HEK293 (cell line): ENCODE results near the gene SPARC.

Experiments used
- CTCF ChIA-PET: fragments of 350-600 bp; formaldehyde crosslinking; extraction: SDS; loops from one replicate; lab custom pipeline; 2021; ENCODE audit warnings: antibody characterized with exemption; lab: Yijun Ruan, JAX
- POLR2A ChIA-PET: fragments of 300-600 bp; formaldehyde crosslinking; extraction: SDS; loops from one replicate; lab custom pipeline; 2020; ENCODE audit warnings: antibody characterized with exemption, inconsistent platforms; lab: Yijun Ruan, JAX
- H3K27ac ChIP-seq: fragments of 200-500 bp; sonication (Bioruptor generic); 2 replicates; pipeline ENCODE4 v1.5.1; 2014; ENCODE audit warnings: low read depth, low read length, control low read depth, inconsistent platforms; ENCODE audit errors: extremely low read depth
- H3K36me3 ChIP-seq, 2 experiments: fragments of 200-500 bp in 1 of 2; sonication (Bioruptor generic) in 1 of 2; 1 replicate in 1 of 2; 2 replicates in 1 of 2; pipeline ENCODE4 v1.5.1; 2014 to 2017; ENCODE audit warnings: inconsistent platforms in 2 of 2, low read length in 2 of 2; ENCODE audit not compliant: control insufficient read depth in 2 of 2, insufficient read depth in 1 of 2
- H3K4me1 ChIP-seq: fragments of 200-500 bp; sonication (Bioruptor generic); 2 replicates; pipeline ENCODE4 v1.5.1; 2014; ENCODE audit warnings: mild to moderate bottlenecking, low read length, inconsistent platforms; ENCODE audit not compliant: control insufficient read depth, insufficient read depth
- H3K4me3 ChIP-seq: 2 replicates; pipeline ENCODE4 v1.5.1; 2011; ENCODE audit warnings: low read depth, mild to moderate bottlenecking, control low read depth, low read length, moderate library complexity
- H3K9me3 ChIP-seq: fragments of 200-500 bp; sonication (Bioruptor generic); 2 replicates; pipeline ENCODE4 v1.5.1; 2014; ENCODE audit warnings: low read depth, low read length, inconsistent platforms; ENCODE audit not compliant: control insufficient read depth, insufficient read depth
- GLIS1 ChIP-seq: fragments of 450-650 bp; formaldehyde crosslinking; IDR thresholded peaks from 2 replicates; pipeline ENCODE4 v1.5.1; 2016; ENCODE audit warnings: missing biosample characterization, missing genetic modification characterization
- HOXA7 ChIP-seq: sonication (generic); formaldehyde crosslinking; IDR thresholded peaks from 2 replicates; pipeline ENCODE4 v1.8.1; 2022; ENCODE audit warnings: missing genetic modification reagents, borderline replicate concordance
- HOXD13 ChIP-seq: sonication (generic); formaldehyde crosslinking; IDR thresholded peaks from 2 replicates; pipeline ENCODE4 v1.8.0; 2022; ENCODE audit warnings: missing genetic modification reagents, borderline replicate concordance
- KLF1 ChIP-seq: fragments of 450-650 bp; formaldehyde crosslinking; IDR thresholded peaks from 2 replicates; pipeline ENCODE4 v1.5.1; 2016; ENCODE audit warnings: missing biosample characterization, missing genetic modification characterization
- KLF8 ChIP-seq: fragments of 450-650 bp; formaldehyde crosslinking; IDR thresholded peaks from 2 replicates; pipeline ENCODE4 v1.5.1; 2016; ENCODE audit warnings: missing biosample characterization, missing genetic modification characterization
- PRDM1 ChIP-seq: fragments of 450-650 bp; formaldehyde crosslinking; IDR thresholded peaks from 2 replicates; pipeline ENCODE4; 2016; ENCODE audit warnings: missing biosample characterization, missing genetic modification characterization
- SP2 ChIP-seq: fragments of 450-650 bp; formaldehyde crosslinking; IDR thresholded peaks from 2 replicates; pipeline ENCODE4 v1.5.1; 2016; ENCODE audit warnings: missing biosample characterization, missing genetic modification characterization
- YY1 ChIP-seq: fragments of 450-650 bp; formaldehyde crosslinking; IDR thresholded peaks from 2 replicates; pipeline ENCODE4 v1.5.1; 2018; ENCODE audit warnings: missing biosample characterization, missing genetic modification characterization
- ZBTB1 ChIP-seq: fragments of 450-650 bp; formaldehyde crosslinking; IDR thresholded peaks from 2 replicates; pipeline ENCODE4 v1.5.1; 2016; ENCODE audit warnings: missing biosample characterization, missing genetic modification characterization
- ZBTB48 ChIP-seq: fragments of 450-650 bp; formaldehyde crosslinking; IDR thresholded peaks from 2 replicates; pipeline ENCODE4 v1.5.1; 2016; ENCODE audit warnings: missing biosample characterization, missing genetic modification characterization
- ZNF146 ChIP-seq: fragments of 450-650 bp; formaldehyde crosslinking; IDR thresholded peaks from 2 replicates; pipeline ENCODE4 v1.5.1; 2016; ENCODE audit warnings: missing biosample characterization, missing genetic modification characterization
- ZNF175 ChIP-seq: fragments of 450-650 bp; formaldehyde crosslinking; IDR thresholded peaks from 2 replicates; pipeline ENCODE4 v1.5.1; 2016; ENCODE audit warnings: missing biosample characterization, missing genetic modification characterization
- ZNF221 ChIP-seq: fragments of 450-650 bp; formaldehyde crosslinking; IDR thresholded peaks from 2 replicates; pipeline ENCODE4 v1.5.1; 2017; ENCODE audit warnings: missing biosample characterization, missing genetic modification characterization, borderline replicate concordance
- ZNF341 ChIP-seq: fragments of 450-650 bp; formaldehyde crosslinking; IDR thresholded peaks from 2 replicates; pipeline ENCODE4; 2016; ENCODE audit warnings: low read depth, missing biosample characterization, missing genetic modification characterization
- ZNF404 ChIP-seq: fragments of 450-650 bp; formaldehyde crosslinking; IDR thresholded peaks from 2 replicates; pipeline ENCODE4 v1.5.1; 2017; ENCODE audit warnings: missing biosample characterization, missing genetic modification characterization
- ZNF521 ChIP-seq: fragments of 450-650 bp; formaldehyde crosslinking; IDR thresholded peaks from 2 replicates; pipeline ENCODE4 v1.5.1; 2017; ENCODE audit warnings: missing biosample characterization, mild to moderate bottlenecking, missing genetic modification characterization
- ZNF544 ChIP-seq: fragments of 450-650 bp; formaldehyde crosslinking; IDR thresholded peaks from 2 replicates; pipeline ENCODE4 v1.5.0; 2017; ENCODE audit warnings: missing biosample characterization, missing genetic modification characterization
- ZNF596 ChIP-seq: fragments of 450-650 bp; IDR thresholded peaks from 2 replicates; pipeline ENCODE4 v1.5.0; 2018; ENCODE audit warnings: missing biosample characterization, mild to moderate bottlenecking, missing genetic modification characterization, moderate library complexity
- ZNF654 ChIP-seq: fragments of 450-650 bp; formaldehyde crosslinking; IDR thresholded peaks from 2 replicates; pipeline ENCODE4 v1.5.1; 2016; ENCODE audit warnings: low read depth, missing biosample characterization, missing genetic modification characterization
- ZNF776 ChIP-seq: fragments of 450-650 bp; formaldehyde crosslinking; IDR thresholded peaks from 2 replicates; pipeline ENCODE4 v1.5.0; 2017; ENCODE audit warnings: missing biosample characterization, missing genetic modification characterization, borderline replicate concordance
- ZNF830 ChIP-seq: fragments of 450-650 bp; IDR thresholded peaks from 2 replicates; pipeline ENCODE4 v1.5.0; 2018; ENCODE audit warnings: missing biosample characterization, missing genetic modification characterization, low read depth, mild to moderate bottlenecking, moderate library complexity
- TF ChIP-seq, protein P1 (sequence below): fragments of 450-650 bp; formaldehyde crosslinking; IDR thresholded peaks from 2 replicates; pipeline ENCODE4 v1.5.1; 2016; ENCODE audit warnings: missing biosample characterization, missing genetic modification characterization
- TF ChIP-seq, protein P2 (sequence below): fragments of 450-650 bp; formaldehyde crosslinking; IDR thresholded peaks from 2 replicates; pipeline ENCODE4 v1.5.1; 2017; ENCODE audit warnings: missing biosample characterization, mild to moderate bottlenecking, missing genetic modification characterization, moderate library complexity
- TF ChIP-seq, protein P3 (sequence below): fragments of 450-650 bp; formaldehyde crosslinking; IDR thresholded peaks from 2 replicates; pipeline ENCODE4 v1.5.1; 2016; ENCODE audit warnings: missing biosample characterization, missing genetic modification characterization

SPARC gene

DNA sequence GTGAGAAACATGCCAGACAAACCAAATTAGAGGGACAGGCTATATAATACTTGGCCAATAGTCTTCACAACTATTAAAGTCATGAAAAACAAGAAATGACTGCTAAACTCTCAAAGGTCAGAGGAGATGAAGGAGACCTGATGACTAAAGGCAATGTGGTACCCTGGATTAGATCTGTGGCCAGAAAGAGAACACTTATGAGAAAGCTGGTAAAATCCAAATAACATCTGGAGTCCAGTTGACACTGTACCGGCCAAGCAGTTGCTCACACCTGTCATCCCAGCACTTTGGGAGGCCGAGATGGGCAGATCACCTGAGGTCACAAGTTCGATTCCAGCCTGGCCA is 47.3 kb upstream of the SPARC start:
- no peak overlapping the region for H3K4me3 ChIP-seq
- POLR2A ChIA-PET = no interaction called here
- no peak overlapping the region for H3K27ac ChIP-seq
- H3K36me3 ChIP-seq = no peaks in the 10 kb centered on the region
- TF ChIP-seq YY1 (tag by site-specific recombination) (no peak), GLIS1 (tag by site-specific recombination) (no peak), ZNF146 (tag by site-specific recombination) (no peak), KLF1 (tag by site-specific recombination) (no peak)
- CTCF ChIA-PET = interaction anchor here (1.0 kb wide), 1 partner anchor 8 kb away, joined by 3 read pairs; no protein-coding TSS in a partner anchor
- H3K9me3 ChIP-seq = no peaks in the 10 kb centered on the region
- no peaks in the 10 kb centered on the region for H3K4me1 ChIP-seq

GRCh38 chr5:151733358-151734063 is 46.8 kb upstream of the SPARC start:
- no peak overlapping the region for H3K27ac ChIP-seq
- POLR2A ChIA-PET = no interaction called here
- no peaks in the 10 kb centered on the region for H3K4me1 ChIP-seq
- no peak overlapping the region for H3K4me3 ChIP-seq
- H3K36me3 ChIP-seq = no peaks in the 10 kb centered on the region
- CTCF ChIA-PET = interaction anchor here (1.0 kb wide), 1 partner anchor 9 kb away, joined by 3 read pairs; no protein-coding TSS in a partner anchor
- TF ChIP-seq ZNF830 (tag by site-specific recombination) (no peak), ZBTB1 (tag by site-specific recombination) (no peak), ZNF654 (tag by site-specific recombination) (no peak), SP2 (tag by site-specific recombination) (no peak), HOXD13 (no peak), ZNF341 (no peak), ZNF544 (tag by site-specific recombination) (no peak), ZNF521 (tag by site-specific recombination) (no peak), KLF8 (tag by site-specific recombination) (no peak), ZNF776 (tag by site-specific recombination) (no peak), ZNF175 (tag by site-specific recombination) (no peak), ZNF221 (tag by site-specific recombination) (no peak), HOXA7 (CRISPR knock-in tag) (no peak), ZNF596 (tag by site-specific recombination) (no peak), PRDM1 (no peak), ZBTB48 (tag by site-specific recombination) (no peak), ZNF404 (no peak)
- TF ChIP-seq, protein P1, sequence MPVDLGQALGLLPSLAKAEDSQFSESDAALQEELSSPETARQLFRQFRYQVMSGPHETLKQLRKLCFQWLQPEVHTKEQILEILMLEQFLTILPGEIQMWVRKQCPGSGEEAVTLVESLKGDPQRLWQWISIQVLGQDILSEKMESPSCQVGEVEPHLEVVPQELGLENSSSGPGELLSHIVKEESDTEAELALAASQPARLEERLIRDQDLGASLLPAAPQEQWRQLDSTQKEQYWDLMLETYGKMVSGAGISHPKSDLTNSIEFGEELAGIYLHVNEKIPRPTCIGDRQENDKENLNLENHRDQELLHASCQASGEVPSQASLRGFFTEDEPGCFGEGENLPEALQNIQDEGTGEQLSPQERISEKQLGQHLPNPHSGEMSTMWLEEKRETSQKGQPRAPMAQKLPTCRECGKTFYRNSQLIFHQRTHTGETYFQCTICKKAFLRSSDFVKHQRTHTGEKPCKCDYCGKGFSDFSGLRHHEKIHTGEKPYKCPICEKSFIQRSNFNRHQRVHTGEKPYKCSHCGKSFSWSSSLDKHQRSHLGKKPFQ (tag by site-specific recombination) = no peak
- TF ChIP-seq, protein P2, sequence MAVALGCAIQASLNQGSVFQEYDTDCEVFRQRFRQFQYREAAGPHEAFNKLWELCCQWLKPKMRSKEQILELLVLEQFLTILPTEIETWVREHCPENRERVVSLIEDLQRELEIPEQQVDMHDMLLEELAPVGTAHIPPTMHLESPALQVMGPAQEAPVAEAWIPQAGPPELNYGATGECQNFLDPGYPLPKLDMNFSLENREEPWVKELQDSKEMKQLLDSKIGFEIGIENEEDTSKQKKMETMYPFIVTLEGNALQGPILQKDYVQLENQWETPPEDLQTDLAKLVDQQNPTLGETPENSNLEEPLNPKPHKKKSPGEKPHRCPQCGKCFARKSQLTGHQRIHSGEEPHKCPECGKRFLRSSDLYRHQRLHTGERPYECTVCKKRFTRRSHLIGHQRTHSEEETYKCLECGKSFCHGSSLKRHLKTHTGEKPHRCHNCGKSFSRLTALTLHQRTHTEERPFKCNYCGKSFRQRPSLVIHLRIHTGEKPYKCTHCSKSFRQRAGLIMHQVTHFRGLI = no peak
- TF ChIP-seq, protein P3, sequence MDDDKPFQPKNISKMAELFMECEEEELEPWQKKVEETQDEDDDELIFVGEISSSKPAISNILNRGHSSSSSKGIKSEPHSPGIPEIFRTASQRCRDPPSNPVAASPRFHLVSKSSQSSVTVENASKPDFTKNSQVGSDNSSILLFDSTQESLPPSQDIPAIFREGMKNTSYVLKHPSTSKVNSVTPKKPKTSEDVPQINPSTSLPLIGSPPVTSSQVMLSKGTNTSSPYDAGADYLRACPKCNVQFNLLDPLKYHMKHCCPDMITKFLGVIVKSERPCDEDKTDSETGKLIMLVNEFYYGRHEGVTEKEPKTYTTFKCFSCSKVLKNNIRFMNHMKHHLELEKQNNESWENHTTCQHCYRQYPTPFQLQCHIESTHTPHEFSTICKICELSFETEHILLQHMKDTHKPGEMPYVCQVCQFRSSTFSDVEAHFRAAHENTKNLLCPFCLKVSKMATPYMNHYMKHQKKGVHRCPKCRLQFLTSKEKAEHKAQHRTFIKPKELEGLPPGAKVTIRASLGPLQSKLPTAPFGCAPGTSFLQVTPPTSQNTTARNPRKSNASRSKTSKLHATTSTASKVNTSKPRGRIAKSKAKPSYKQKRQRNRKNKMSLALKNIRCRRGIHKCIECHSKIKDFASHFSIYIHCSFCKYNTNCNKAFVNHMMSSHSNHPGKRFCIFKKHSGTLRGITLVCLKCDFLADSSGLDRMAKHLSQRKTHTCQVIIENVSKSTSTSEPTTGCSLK (tag by site-specific recombination) = no peak
- TF ChIP-seq, all 188 proteins: peak for 0
- no peaks in the 10 kb centered on the region for H3K9me3 ChIP-seq
